GM18868 (cell line): ENCODE measurements around the gene SLC7A14.

Source experiments
- ATAC-seq: cut with Tn5 transposase; IDR thresholded peaks from one replicate; pipeline ENCODE4 v1.9.1; 2021; ENCODE audit warnings: mild to moderate bottlenecking, moderate library complexity; ENCODE audit not compliant: unreplicated experiment

The SLC7A14 gene

GRCh38 chr3:170475092-170475685, 110.7 kb downstream of the SLC7A14 start:
- ATAC-seq, result no peak

GRCh38 chr3:170473358-170473757, 112.5 kb downstream of the SLC7A14 start:
- ATAC-seq, result no peak

- ATAC-seq, result no peak
These were observed 114.7 kb downstream of the SLC7A14 start for GRCh38 chr3:170471149-170471548.

GRCh38 chr3:170470063-170471016, 115.5 kb downstream of the SLC7A14 start:
- ATAC-seq, result no peak

GRCh38 chr3:170469151-170470062, 116.5 kb downstream of the SLC7A14 start:
- ATAC-seq, result no peak

GRCh38 chr3:170467571-170468147, 118.2 kb downstream of the SLC7A14 start:
- ATAC-seq, result no peak

GRCh38 chr3:170467007-170467406, 118.9 kb downstream of the SLC7A14 start:
- no peak for ATAC-seq

- ATAC-seq, result no peak
These were observed 119.9 kb downstream of the SLC7A14 start for GRCh38 chr3:170465955-170466354.

- ATAC-seq, result no peak
These were observed 122.9 kb downstream of the SLC7A14 start for GRCh38 chr3:170463011-170463410.

- ATAC-seq, result no peak
These were observed 127.6 kb downstream of the SLC7A14 start for GRCh38 chr3:170458285-170458684.

GRCh38 chr3:170454509-170454908, 131.4 kb downstream of the SLC7A14 start:
- ATAC-seq, result no peak

GRCh38 chr3:170450039-170450438, 135.8 kb downstream of the SLC7A14 start:
- ATAC-seq, result no peak

GRCh38 chr3:170448584-170448983, 137.3 kb downstream of the SLC7A14 start:
- ATAC-seq, result no peak

GRCh38 chr3:170443457-170443856, 142.4 kb downstream of the SLC7A14 start:
- no peak for ATAC-seq

- ATAC-seq, result no peak
These were observed 142.9 kb downstream of the SLC7A14 start for GRCh38 chr3:170442947-170443346.

- no peak for ATAC-seq
These were observed 144.5 kb downstream of the SLC7A14 start for GRCh38 chr3:170441412-170441811.

- ATAC-seq, result no peak
These were observed 145.5 kb downstream of the SLC7A14 start for GRCh38 chr3:170440344-170440743.

- ATAC-seq, result no peak
These were observed 147.0 kb downstream of the SLC7A14 start for GRCh38 chr3:170438836-170439235.

- no peak for ATAC-seq
These were observed 148.0 kb downstream of the SLC7A14 start for GRCh38 chr3:170437696-170438407.

- no peak for ATAC-seq
These were observed 148.7 kb downstream of the SLC7A14 start for GRCh38 chr3:170437176-170437575.
